ENCODE results near the gene CDK15. TPM values are rescaled to one million over a fixed set of nuclear protein-coding genes. Genes with fewer than 3 reads are reported as not detected.

Gene CDK15
- total RNA-seq, 1 donor from 2014 or later = 0.82 TPM

DNA sequence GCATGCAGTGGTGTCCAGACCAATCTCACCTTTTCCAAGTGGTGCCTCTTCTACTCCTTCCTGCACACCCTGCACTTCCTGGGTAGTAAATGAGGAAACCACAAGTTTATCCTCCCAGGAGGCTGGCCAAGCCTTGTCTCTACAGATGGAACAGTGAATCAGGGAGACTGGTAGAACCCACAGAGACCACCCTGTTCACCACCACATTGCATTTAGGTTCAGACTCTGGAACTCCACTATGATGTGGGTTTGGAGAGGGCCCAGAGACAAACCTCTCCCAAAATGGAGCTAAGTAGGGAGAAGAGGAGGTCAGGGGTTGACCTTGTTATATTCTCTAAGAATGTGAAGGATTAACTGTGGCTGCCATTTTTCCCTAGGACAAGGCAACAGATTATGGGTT is 124.5 kb downstream of the CDK15 start:
- no peak for FAIRE-seq
- DNase-seq (ENCODE audit: low spot score in 2 of 2) = no peak

DNA sequence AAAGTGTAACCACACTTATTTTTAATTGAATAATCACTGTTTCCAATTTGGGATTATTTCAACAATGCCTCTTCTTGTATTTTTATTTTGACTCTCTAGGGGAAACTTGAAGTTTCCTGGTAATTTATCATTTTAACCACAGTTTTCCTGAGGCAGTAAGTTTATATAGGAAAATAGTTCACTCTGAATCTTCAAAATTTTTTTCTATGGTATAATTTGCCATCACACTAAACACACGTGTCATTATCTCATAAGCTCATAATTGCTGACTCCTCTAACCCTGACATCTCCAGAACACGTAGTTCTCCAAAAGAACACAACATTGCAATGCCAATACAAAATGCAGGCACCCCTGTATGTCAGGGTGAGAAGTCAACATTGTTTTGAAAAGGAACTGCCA is 125.1 kb downstream of the CDK15 start:
- FAIRE-seq = no peak
- no peak for DNase-seq (ENCODE audit: low spot score in 2 of 2)

DNA sequence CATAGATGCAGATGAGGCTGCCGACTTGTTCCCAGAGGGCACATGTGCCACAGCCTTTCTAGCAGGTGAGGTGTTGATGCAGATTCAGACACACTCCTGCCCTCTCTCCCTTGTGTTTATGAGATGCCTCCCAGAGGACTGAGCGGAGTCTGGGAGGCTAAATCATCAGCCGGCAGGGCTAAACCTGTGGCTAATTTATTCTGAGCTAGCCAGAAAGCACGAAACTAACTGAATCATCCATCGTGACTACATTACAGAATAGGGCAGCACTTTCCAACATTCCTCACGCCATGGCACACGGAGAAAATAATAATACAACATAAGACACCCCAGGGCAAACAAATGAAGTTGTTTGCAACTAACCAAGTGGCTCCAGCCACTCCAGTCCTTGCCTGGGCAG is 125.6 kb downstream of the CDK15 start:
- FAIRE-seq = no peak

DNA sequence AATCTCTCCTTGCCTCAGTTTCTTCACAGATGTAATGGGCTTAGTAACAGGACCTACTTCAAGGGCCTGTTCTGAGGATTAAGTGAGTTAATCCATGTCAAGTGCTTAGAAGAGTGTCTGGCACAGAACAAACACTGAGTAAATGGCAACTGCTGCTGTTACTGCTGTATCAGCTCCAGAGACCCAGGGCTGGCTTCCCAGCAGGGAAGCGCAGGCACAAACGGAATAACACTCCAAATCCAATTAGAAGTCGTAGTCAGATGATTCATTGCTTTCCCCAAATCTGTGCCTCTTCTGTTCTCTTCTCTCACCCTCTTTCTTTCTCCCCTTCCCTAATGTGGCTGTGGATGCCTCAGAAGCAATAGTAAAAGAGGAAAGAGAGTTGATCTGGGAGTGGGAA is 126.2 kb downstream of the CDK15 start:
- DNase-seq (ENCODE audit: low spot score in 2 of 2) (no peak), FAIRE-seq (no peak)

More for the DNA sequence above, 125.6 kb downstream of the CDK15 start:
- no peak for DNase-seq (ENCODE audit: low spot score in 2 of 2)

DNA sequence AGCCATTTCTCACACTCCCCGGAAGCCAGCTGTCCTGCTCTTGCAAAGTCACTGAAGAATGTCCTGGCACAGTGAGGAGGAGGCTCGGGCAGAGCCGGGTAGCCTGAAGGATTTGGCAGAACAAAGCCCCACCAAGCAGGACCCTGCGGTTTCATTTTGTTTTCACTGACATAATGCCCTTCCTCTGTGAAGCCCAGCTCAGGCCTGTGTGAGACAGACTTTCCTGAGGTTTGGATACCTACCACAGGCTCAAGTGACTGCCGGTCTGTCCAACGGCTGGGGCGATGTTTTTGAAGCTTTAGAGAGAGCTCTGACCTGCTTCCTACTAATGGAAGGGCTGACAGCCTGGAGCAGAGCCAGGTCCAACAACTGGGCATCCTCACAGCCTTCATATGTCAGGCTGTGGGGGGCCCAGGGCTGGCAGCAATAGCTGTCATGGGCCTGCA is 127.5 kb downstream of the CDK15 start:
- DNase-seq (ENCODE audit: low spot score in 2 of 2) (no peak), FAIRE-seq (no peak)

DNA sequence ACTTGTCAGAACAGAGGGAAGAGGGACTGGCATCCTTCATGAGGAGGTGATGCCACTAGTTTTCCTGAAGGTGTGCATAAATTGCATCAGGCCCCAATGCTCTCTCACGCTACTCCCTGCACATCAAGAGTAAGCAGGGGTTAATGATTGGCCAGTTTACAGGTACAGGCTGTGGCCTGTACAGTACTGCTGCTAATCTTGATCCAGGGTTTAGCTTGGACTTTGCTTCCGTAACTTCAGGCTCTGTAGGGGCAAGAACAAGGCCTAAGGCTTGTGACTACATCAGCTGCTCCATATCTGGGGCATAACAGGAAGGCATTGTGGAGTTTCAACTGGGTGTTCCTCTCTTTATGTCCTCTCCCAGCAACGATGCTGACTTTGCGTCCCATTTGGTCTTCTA is 130.5 kb downstream of the CDK15 start:
- FAIRE-seq (no peak), DNase-seq (ENCODE audit: low spot score in 2 of 2) (no peak)

DNA sequence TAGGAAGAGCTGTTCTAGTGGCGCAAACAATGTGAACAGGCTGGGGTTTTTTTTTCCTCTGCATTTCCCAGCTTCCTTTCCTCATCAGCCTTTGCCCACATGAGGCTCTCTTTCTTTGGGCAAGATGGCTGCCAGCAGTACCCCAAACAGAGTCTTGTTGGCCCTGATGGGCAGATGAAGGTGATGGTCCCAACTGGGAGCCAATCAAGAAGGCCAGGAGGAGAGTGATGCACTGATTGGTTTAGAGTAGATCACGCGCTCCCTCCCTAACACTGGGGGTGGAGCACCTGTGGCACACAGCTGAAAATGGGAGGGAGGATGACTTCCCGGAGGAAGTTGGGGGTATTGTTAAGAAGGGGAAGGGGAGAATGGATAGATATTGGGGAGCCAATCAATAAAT is 131.0 kb downstream of the CDK15 start:
- DNase-seq (ENCODE audit: low spot score in 2 of 2) (no peak), FAIRE-seq (no peak)

DNA sequence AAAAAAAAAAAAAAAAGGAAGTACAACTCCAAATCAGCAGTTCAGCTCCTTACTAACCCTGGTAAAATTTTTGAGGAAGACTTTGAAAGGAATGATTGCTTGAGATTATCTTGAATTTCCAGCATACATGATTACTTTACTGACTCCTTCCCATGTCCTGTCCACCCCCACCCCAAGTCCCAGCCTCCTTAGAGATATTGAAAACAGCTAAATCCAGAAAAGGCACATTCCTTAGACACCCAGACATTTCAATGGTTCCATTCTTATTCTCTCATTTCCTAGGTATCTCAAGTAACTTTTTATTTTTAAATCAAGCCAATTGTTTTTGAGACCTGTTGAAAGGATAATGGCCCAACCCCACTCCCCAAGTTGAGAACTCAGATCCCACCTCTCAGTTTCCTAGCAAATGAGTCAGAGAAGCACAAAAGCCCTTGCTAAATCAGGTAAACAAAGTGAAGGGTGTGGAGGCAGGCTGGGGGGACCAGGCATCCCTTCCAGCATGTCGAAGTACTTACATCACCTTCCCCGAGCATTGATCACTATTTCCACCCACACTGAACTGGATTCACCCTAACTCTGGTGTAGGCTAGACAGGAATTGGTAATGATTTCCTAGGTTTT is 131.9 kb downstream of the CDK15 start:
- no peak for FAIRE-seq
- DNase-seq (ENCODE audit: low spot score in 2 of 2) = no peak

DNA sequence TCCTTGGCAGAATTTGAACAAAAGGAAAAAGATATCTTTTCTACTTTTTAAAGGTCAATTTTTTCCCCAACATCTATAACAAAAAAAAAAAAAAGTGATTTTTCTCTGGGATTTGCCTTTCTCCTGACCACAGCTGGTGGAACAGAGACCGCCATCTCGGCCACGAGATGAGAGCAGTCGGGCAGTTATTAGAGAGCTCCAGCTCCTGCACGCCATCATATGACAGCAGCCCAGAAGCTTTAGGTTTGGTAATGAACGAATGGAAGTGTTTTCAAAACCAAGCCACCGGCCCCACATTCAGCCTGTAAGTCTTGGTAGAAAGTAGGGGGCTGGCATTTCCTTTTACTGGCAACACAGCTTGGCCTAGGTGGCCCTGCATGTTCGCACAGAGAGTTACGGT is 132.4 kb downstream of the CDK15 start:
- FAIRE-seq = no peak
- DNase-seq (ENCODE audit: low spot score in 2 of 2) = no peak

DNA sequence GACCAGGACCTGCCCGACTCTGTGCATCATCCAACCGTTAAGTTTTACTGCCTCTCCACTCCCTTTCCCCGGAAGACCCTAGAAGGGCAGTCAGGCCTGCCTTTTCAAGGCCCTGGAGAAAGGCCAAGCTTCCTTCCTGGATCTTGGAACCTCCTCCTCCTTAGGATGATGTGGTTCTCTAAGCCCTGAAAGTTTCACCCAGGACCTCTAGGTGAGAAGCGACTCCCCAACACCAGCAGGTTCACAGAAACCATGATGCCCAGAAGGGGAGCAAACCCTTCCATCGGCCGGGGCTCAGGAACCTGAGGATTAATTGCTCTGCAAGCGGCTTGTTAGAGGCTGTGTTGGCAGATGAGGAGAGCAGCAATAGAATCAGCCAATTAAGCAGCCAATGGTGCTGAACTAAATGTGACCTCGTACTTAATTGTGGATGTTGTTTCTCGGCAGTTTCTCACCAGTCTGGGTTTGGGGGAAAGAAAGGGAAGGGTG is 133.2 kb downstream of the CDK15 start:
- DNase-seq (ENCODE audit: low spot score in 2 of 2) (no peak), FAIRE-seq (no peak)

DNA sequence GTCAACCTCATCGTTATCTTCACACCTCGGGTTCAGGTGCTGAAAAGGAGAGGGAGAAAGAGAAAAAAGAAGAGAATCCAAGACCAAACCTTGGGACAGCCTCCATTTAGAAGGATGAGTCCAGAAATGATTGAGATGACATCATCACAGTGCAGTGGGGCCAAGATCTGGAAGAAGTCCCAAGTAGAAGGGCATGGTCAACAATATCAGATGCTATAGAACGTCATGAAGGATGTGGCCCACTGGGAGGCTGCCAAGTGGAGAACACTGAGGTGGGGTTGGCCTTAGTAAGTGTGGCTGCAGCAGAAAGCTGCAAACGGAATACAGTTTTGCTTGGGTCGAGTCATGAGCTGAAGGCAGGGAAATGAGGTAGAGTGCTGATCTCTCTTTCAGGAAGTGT is 136.2 kb downstream of the CDK15 start:
- DNase-seq (ENCODE audit: low spot score in 2 of 2) (no peak), FAIRE-seq (no peak)

Small RNA genes lying within 50 kb of the gene (small RNA-seq; reads per million reads assigned to genes)
- gene RF00019 = not detected
- not detected for gene RNU6-440P
- not detected for gene UBE2V1P11

Other genes starting within 250 kb of the CDK15 start
- 39.1 TPM for gene TMEM237, start 163.0 kb upstream of the CDK15 start, total RNA-seq
- under 0.01 TPM for gene MPP4, start 107.9 kb upstream of the CDK15 start, total RNA-seq
- gene ALS2, start 25.6 kb upstream of the CDK15 start, total RNA-seq = 57.5 TPM
- 15.5 TPM for gene FZD7, start 227.3 kb downstream of the CDK15 start, total RNA-seq